Right cardiac atrium (tissue), 5 donors: ENCODE measurements around the gene CLDN22. TPM values are rescaled to one million over a fixed set of nuclear protein-coding genes. Genes with fewer than 3 reads are reported as not detected.

ENCODE experiments used
- ATAC-seq, 2 donors: fragments of 200-7000 bp; cut with Tn5 transposase; one replicate each; pipeline versions ENCODE4 v1.8.0 to v1.9.1; 2020; ENCODE audit warnings: moderate library complexity in 2 of 2, mild to moderate bottlenecking in 1 of 2
- DNase-seq, 3 donors: peaks; one replicate each; pipeline ENCODE4 v3.0.0-alpha.2; 2020
- H3K27ac ChIP-seq: one replicate; pipeline ENCODE4 v1.5.1; 2013; ENCODE audit warnings: mild to moderate bottlenecking, low read length, control low read depth, moderate library complexity
- H3K27me3 ChIP-seq: one replicate; pipeline ENCODE4 v1.6.1; 2013; ENCODE audit not compliant: control insufficient read depth, insufficient read depth
- H3K4me1 ChIP-seq: one replicate; pipeline ENCODE4 v1.6.1; 2013; ENCODE audit warnings: low read length; ENCODE audit not compliant: control insufficient read depth, insufficient read depth
- H3K4me3 ChIP-seq: one replicate; pipeline ENCODE4 v1.5.1; 2013; ENCODE audit warnings: low read length, control low read depth
- H3K9me3 ChIP-seq: one replicate; pipeline ENCODE4 v1.6.1; 2013; ENCODE audit warnings: low read length; ENCODE audit not compliant: control insufficient read depth
- WGBS: extraction: QIAGEN DNeasy Blood & Tissue Kit; methylation state at CpG from one replicate; pipeline ENCODE4 v1.1.7; 2013; 5-methylcytosine and 5-hydroxymethylcytosine counted together
- intact Hi-C, 4 donors: fragments of 100-400 bp; cut with DNase I; formaldehyde crosslinking; loops; one replicate each; pipeline versions ENCODE4 v1.11.0 to v1.14.0; 2022 to 2023
- polyA plus RNA-seq: library from polyadenylated mRNA; stranded (reverse); fragments of 200-250 nt; gene quantifications from one replicate; pipeline ENCODE4 v1.2.3, GENCODE V29; 2013
- total RNA-seq, 4 donors: library from RNA; stranded (reverse); fragmentation: NEBNext Ultra II Directional; extraction: Animal tissue kit (Norgen Biotek cat#: 25700); gene quantifications; one replicate each; pipeline ENCODE4 v1.2.1, GENCODE V29; 2021
- donor health status: healthy with polysubstance abuse.
- donor health status: DM: no; HTN: yes; CAD: no.
- donor health status: DM: no; HTN: no; CAD: no.
- donor health status: DM: no; HTN: yes; CAD: no; lungs with severe emphysema.
- donor health status: DM: yes; HTN: yes; CAD: no.

CLDN22 gene
- total and polyA plus RNA-seq, 5 donors = 0.02 TPM; not detected in 4

GRCh38 chr4:183355405-183355804, 35.3 kb upstream of the CLDN22 start:
- H3K9me3 ChIP-seq = no peaks in the 10 kb centered on the region
- ATAC-seq (no peak), DNase-seq (no peak)
- H3K27me3 ChIP-seq = no peaks in the 10 kb centered on the region
- H3K4me1 ChIP-seq = no peaks in the 10 kb centered on the region
- WGBS = 41% methylated on average over 4 of the region's 4 CpGs
- H3K4me3 ChIP-seq = no peak overlapping the region
- no peak overlapping the region for H3K27ac ChIP-seq
- intact Hi-C loops = no loop called here

GRCh38 chr4:183354219-183354618, 34.1 kb upstream of the CLDN22 start:
- ATAC-seq (no peak), DNase-seq (no peak)
- H3K4me3 ChIP-seq = no peak overlapping the region
- WGBS = 75% methylated on average over 9 of the region's 9 CpGs
- intact Hi-C loops = no loop called here
- no peaks in the 10 kb centered on the region for H3K9me3 ChIP-seq
- no peaks in the 10 kb centered on the region for H3K27me3 ChIP-seq
- H3K4me1 ChIP-seq = no peaks in the 10 kb centered on the region
- no peak overlapping the region for H3K27ac ChIP-seq

- ATAC-seq (no peak), DNase-seq (no peak)
- Histone ChIP-seq H3K4me1 (no peaks in the 10 kb centered on the region), H3K27ac (no peak overlapping the region), H3K4me3 (no peak overlapping the region), H3K9me3 (no peaks in the 10 kb centered on the region), H3K27me3 (no peaks in the 10 kb centered on the region)
- 77% methylated on average over 8 of the region's 8 CpGs for WGBS
- intact Hi-C loops = no loop called here
Observed at GRCh38 chr4:183353557-183353956, 33.5 kb upstream of the CLDN22 start.

- ATAC-seq = no peak
- no peaks in the 10 kb centered on the region for H3K9me3 ChIP-seq
- no peaks in the 10 kb centered on the region for H3K27me3 ChIP-seq
- DNase-seq = no peak
- WGBS = 87% methylated on average over 5 of the region's 5 CpGs
- no peak overlapping the region for H3K4me3 ChIP-seq
- H3K4me1 ChIP-seq = no peaks in the 10 kb centered on the region
- intact Hi-C loops = no loop called here
- H3K27ac ChIP-seq = no peak overlapping the region
Observed at GRCh38 chr4:183352546-183352945, 32.5 kb upstream of the CLDN22 start.

GRCh38 chr4:183350317-183351071, 30.4 kb upstream of the CLDN22 start:
- Histone ChIP-seq H3K9me3 (no peaks in the 10 kb centered on the region), H3K4me1 (no peaks in the 10 kb centered on the region), H3K4me3 (no peak overlapping the region), H3K27me3 (no peaks in the 10 kb centered on the region), H3K27ac (no peak overlapping the region)
- DNase-seq (no peak), ATAC-seq (no peak)
- intact Hi-C loops = no loop called here
- WGBS = 81% methylated on average over 17 of the region's 17 CpGs

- DNase-seq (no peak), ATAC-seq (no peak)
- intact Hi-C loops = no loop called here
- H3K27me3 ChIP-seq = no peaks in the 10 kb centered on the region
- H3K4me3 ChIP-seq = no peak overlapping the region
- WGBS = 96% methylated on average over 9 of the region's 9 CpGs
- no peaks in the 10 kb centered on the region for H3K9me3 ChIP-seq
- no peak overlapping the region for H3K27ac ChIP-seq
- H3K4me1 ChIP-seq = no peaks in the 10 kb centered on the region
Observed at GRCh38 chr4:183349673-183350072, 29.6 kb upstream of the CLDN22 start.

GRCh38 chr4:183348706-183349659, 28.9 kb upstream of the CLDN22 start:
- Histone ChIP-seq H3K4me3 (no peak overlapping the region), H3K9me3 (no peaks in the 10 kb centered on the region), H3K27me3 (no peaks in the 10 kb centered on the region), H3K4me1 (no peaks in the 10 kb centered on the region), H3K27ac (no peak overlapping the region)
- intact Hi-C loops = no loop called here
- ATAC-seq = peak; percentile 53
- DNase-seq = no peak
- WGBS = 75% methylated on average over 17 of the region's 17 CpGs

- Histone ChIP-seq H3K4me1 (no peaks in the 10 kb centered on the region), H3K27me3 (no peaks in the 10 kb centered on the region), H3K9me3 (no peaks in the 10 kb centered on the region), H3K4me3 (no peak overlapping the region), H3K27ac (no peak overlapping the region)
- WGBS = 84% methylated on average over 12 of the region's 12 CpGs
- ATAC-seq (no peak), DNase-seq (no peak)
- intact Hi-C loops = no loop called here
Observed at GRCh38 chr4:183348136-183348535, 28.1 kb upstream of the CLDN22 start.

- H3K27me3 ChIP-seq = no peaks in the 10 kb centered on the region
Observed at GRCh38 chr4:183347566-183347965, 27.5 kb upstream of the CLDN22 start.

GRCh38 chr4:183347146-183347545, 27.1 kb upstream of the CLDN22 start:
- DNase-seq (no peak), ATAC-seq (no peak)
- Histone ChIP-seq H3K4me1 (no peaks in the 10 kb centered on the region), H3K9me3 (no peaks in the 10 kb centered on the region), H3K27me3 (no peaks in the 10 kb centered on the region), H3K4me3 (no peak overlapping the region), H3K27ac (no peak overlapping the region)
- WGBS = 87% methylated on average over 8 of the region's 8 CpGs
- intact Hi-C loops = no loop called here

More at GRCh38 chr4:183347566-183347965, 27.5 kb upstream of the CLDN22 start:
- Histone ChIP-seq H3K4me1 (no peaks in the 10 kb centered on the region), H3K4me3 (no peak overlapping the region), H3K9me3 (no peaks in the 10 kb centered on the region), H3K27ac (no peak overlapping the region)
- DNase-seq = no peak
- no peak for ATAC-seq
- WGBS = 86% methylated on average over 4 of the region's 4 CpGs
- intact Hi-C loops = no loop called here

GRCh38 chr4:183345261-183345660, 25.2 kb upstream of the CLDN22 start:
- ATAC-seq (no peak), DNase-seq (no peak)
- intact Hi-C loops = no loop called here
- Histone ChIP-seq H3K27me3 (no peaks in the 10 kb centered on the region), H3K4me3 (no peak overlapping the region), H3K27ac (no peak overlapping the region), H3K9me3 (no peaks in the 10 kb centered on the region), H3K4me1 (no peaks in the 10 kb centered on the region)
- WGBS = 87% methylated on average over 4 of the region's 4 CpGs
